Chondrocyte (in vitro differentiated cells): ENCODE data around the gene ANP32D. TPM values are rescaled to one million over a fixed set of nuclear protein-coding genes. Genes with fewer than 3 reads are reported as not detected.
"Not testable (repeated sequence)": the region's sequence is repeated elsewhere in the genome, so short reads cannot be mapped to it uniquely, and the experiment has no call there.

Source experiments
- DNase-seq: peaks from one replicate; pipeline ENCODE4 v3.0.0; 2021; ENCODE audit warnings: mixed read lengths, low spot score
- H3K27ac Mint-ChIP-seq: one replicate; pipeline ENCODE4 v1.8.0; 2021; ENCODE audit warnings: mild to moderate bottlenecking, moderate library complexity, mixed read lengths; ENCODE audit not compliant: unreplicated experiment
- H3K27me3 Mint-ChIP-seq: 2 replicates; pipeline ENCODE4 v1.8.0; 2021; ENCODE audit warnings: low read depth, mixed read lengths
- H3K36me3 Mint-ChIP-seq: 2 replicates; pipeline ENCODE4 v1.8.0; 2021; ENCODE audit warnings: low read depth, mixed read lengths
- H3K4me1 Mint-ChIP-seq: 2 replicates; pipeline ENCODE4 v1.8.0; 2021; ENCODE audit warnings: low read depth, mild to moderate bottlenecking, mixed read lengths
- H3K4me3 Mint-ChIP-seq: one replicate; pipeline ENCODE4 v1.8.0; 2021; ENCODE audit warnings: mild to moderate bottlenecking, moderate library complexity, mixed read lengths; ENCODE audit not compliant: unreplicated experiment
- H3K9me3 Mint-ChIP-seq: 2 replicates; pipeline ENCODE4 v1.8.0; 2021; ENCODE audit warnings: low read depth, mixed read lengths
- total RNA-seq: library from RNA; stranded (reverse); gene quantifications from 3 replicates; pipeline ENCODE4 v1.2.1, GENCODE V29; 2021
- TF ChIP-seq, protein P1 (sequence below): fragments of 200-600 bp; sonication (generic); IDR thresholded peaks from 2 replicates; pipeline ENCODE4 v1.5.0; 2021; ENCODE audit warnings: antibody characterized with exemption, mild to moderate bottlenecking, moderate library complexity

Gene ANP32D
- total RNA-seq, 1 donor from 2014 or later: not detected

DNA sequence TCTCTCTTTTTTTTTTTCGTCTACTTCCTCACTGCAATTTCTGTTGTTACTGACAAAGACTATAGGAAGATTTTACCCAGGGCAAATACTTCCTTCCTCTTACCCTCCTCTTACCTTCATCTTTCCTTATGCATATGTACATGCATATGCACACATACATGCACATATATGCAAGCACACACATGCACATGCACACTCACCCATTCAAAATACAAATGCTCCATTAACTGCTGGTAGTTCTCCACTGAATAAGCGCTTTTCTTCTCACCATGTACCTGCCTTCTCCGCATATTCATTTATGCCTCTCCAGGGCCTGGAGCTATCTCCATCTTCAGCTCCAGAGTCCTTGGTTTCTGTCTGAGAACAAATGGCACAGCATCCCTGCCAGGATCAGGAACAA, 10.6 kb downstream of the ANP32D start:
- DNase-seq: no peak
- Mint-ChIP-seq H3K27ac (no peak overlapping the region), H3K4me1 (no peaks in the 10 kb centered on the region), H3K9me3 (peaks cover 5% of the 10 kb centered on the region), H3K27me3 (peaks cover 5% of the 10 kb centered on the region), H3K36me3 (no peaks in the 10 kb centered on the region), H3K4me3 (no peak overlapping the region)
- TF ChIP-seq, protein P1, sequence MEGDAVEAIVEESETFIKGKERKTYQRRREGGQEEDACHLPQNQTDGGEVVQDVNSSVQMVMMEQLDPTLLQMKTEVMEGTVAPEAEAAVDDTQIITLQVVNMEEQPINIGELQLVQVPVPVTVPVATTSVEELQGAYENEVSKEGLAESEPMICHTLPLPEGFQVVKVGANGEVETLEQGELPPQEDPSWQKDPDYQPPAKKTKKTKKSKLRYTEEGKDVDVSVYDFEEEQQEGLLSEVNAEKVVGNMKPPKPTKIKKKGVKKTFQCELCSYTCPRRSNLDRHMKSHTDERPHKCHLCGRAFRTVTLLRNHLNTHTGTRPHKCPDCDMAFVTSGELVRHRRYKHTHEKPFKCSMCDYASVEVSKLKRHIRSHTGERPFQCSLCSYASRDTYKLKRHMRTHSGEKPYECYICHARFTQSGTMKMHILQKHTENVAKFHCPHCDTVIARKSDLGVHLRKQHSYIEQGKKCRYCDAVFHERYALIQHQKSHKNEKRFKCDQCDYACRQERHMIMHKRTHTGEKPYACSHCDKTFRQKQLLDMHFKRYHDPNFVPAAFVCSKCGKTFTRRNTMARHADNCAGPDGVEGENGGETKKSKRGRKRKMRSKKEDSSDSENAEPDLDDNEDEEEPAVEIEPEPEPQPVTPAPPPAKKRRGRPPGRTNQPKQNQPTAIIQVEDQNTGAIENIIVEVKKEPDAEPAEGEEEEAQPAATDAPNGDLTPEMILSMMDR: no peak

DNA sequence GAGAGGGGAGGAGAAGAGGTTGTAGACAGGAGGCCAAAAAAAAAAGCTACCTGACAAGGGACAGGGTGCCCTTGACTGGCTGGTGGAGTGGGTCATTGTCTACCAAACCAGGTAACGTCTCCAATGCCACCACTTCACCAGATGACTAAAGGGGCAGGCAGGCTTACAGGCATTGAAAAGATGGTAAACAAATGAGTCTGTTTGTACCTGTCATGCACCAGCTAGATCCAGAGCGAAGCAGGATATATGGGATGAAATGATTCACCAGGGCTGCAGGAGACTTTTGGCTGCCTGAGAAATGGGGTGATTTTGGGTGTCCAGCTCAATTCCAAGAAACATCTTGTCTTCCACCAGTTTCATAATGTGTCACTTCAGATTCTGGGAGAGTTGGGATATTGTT, 13.9 kb downstream of the ANP32D start:
- H3K27ac Mint-ChIP-seq: no peak overlapping the region
- no peak overlapping the region for H3K4me3 Mint-ChIP-seq
- no peaks in the 10 kb centered on the region for H3K36me3 Mint-ChIP-seq
- no peaks in the 10 kb centered on the region for H3K4me1 Mint-ChIP-seq
- H3K27me3 Mint-ChIP-seq: peaks cover 12% of the 10 kb centered on the region
- H3K9me3 Mint-ChIP-seq: no peaks in the 10 kb centered on the region
- DNase-seq: no peak
- TF ChIP-seq, protein P1: no peak

DNA sequence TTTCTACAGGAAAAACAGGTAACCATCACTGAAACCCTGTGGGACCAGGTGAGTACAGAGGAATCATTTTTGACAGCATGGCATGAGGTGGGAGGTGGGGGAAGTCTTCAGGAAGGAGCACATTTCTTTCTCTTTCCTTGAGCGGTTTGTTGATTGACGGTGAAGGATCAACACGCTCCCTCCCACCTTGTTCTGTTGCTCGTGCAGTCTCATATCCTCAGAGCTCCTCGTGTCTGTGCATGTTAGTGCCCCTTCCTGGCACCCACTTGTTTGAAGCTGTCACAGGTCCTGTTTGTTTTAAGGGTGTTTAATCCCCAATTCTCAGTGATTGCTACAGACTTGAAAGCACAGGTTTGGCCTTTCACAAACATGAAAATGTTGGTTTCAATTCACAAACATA, 14.3 kb downstream of the ANP32D start:
- H3K27me3 Mint-ChIP-seq: peaks cover 14% of the 10 kb centered on the region
- TF ChIP-seq, protein P1: no peak
- H3K9me3 Mint-ChIP-seq: no peaks in the 10 kb centered on the region
- no peak overlapping the region for H3K4me3 Mint-ChIP-seq
- DNase-seq: no peak
- H3K27ac Mint-ChIP-seq: no peak overlapping the region
- no peaks in the 10 kb centered on the region for H3K36me3 Mint-ChIP-seq
- H3K4me1 Mint-ChIP-seq: no peaks in the 10 kb centered on the region

DNA sequence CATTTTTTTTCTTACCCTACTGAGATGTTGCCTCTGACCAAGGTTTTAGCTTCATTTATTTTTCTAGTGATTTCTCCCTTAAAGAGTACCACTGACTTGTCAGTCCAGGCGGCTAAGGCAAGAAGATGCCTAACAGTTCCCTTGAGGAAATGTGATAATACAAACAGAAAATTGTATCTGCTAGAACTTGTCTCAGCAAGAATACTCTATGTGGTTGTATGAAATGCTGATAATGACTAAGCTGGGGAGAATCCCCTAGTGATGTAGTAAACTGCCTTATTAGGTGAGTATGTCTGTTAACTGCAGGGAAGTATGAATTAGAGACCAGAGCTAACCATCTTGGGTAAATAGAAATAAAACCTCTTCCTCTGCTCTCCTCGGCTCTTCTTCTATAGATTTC, 16.7 kb downstream of the ANP32D start:
- TF ChIP-seq, protein P1: no peak

DNA sequence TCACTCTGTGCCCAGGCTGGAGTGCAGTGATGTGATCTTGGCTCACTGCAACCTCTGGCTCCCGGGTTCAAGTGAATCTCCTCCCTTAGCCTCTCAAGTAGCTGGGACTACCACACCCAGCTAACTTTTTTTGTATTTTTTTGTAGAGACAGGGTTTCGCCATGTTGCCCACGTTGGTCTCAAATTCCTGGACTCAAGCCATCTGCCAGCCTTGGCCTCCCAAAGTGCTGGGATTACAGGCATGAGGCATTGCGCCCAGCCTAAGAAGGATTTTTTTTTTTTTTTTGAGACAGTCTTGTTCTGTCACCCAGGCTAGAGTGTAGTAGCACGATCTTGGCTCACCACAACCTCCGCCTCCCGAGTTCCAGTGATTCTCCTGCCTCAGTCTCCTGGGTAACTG, 17.1 kb downstream of the ANP32D start:
- not testable (repeated sequence) for H3K9me3 Mint-ChIP-seq, H3K36me3 Mint-ChIP-seq, DNase-seq, H3K4me1 Mint-ChIP-seq, H3K27ac Mint-ChIP-seq, H3K4me3 Mint-ChIP-seq
- H3K27me3 Mint-ChIP-seq: peaks cover 16% of the 10 kb centered on the region

More for the DNA sequence above, 16.7 kb downstream of the ANP32D start:
- Mint-ChIP-seq H3K27me3 (peaks cover 16% of the 10 kb centered on the region), H3K27ac (no peak overlapping the region), H3K4me3 (no peak overlapping the region), H3K4me1 (no peaks in the 10 kb centered on the region), H3K9me3 (no peaks in the 10 kb centered on the region), H3K36me3 (no peaks in the 10 kb centered on the region)
- DNase-seq: no peak

DNA sequence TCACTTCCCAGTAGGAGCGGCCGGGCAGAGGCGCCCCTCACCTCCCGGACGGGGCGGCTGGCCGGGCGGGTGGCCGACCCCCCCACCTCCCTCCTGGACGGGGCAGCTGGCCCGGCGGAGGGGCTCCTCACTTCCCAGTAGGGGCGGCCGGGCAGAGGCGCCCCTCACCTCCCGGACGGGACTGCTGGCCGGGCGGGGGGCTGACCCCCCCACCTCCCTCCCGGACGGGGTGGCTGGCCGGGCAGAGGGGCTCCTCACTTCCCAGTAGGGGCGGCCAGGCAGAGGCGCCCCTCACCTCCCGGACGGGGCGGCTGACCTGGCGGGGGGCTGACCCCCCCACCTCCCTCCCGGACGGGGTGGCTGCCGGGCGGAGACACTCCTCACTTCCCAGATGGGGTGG, 27.9 kb downstream of the ANP32D start:
- H3K36me3 Mint-ChIP-seq, H3K27me3 Mint-ChIP-seq: not testable (repeated sequence)

DNA sequence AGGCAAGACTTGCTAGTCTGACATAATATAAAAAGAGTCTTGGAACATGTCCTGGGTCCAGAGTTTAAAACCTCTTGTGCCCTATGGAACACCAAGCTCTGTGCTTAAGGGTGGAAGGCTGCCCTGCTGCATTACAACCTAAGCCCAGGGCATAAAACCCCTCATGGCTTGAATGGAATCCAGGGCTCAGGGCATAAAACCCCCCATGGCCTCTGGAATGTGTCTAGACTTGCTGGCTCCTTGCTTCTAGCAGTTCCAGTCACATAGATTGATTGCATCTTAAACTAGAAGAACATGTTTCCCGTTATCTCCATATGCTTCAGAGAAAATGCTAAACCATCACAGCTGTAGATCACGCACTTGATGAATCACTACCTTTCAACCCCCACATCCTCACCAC, 34.5 kb downstream of the ANP32D start:
- H3K36me3 Mint-ChIP-seq, H3K27ac Mint-ChIP-seq, H3K4me3 Mint-ChIP-seq, H3K4me1 Mint-ChIP-seq, H3K9me3 Mint-ChIP-seq, DNase-seq: not testable (repeated sequence)
- H3K27me3 Mint-ChIP-seq: peaks cover 27% of the 10 kb centered on the region

More for the DNA sequence above, 27.9 kb downstream of the ANP32D start:
- not testable (repeated sequence) for H3K4me3 Mint-ChIP-seq, H3K9me3 Mint-ChIP-seq, H3K27ac Mint-ChIP-seq, H3K4me1 Mint-ChIP-seq, DNase-seq
